Mucosa of gallbladder (tissue), 1 donor: ENCODE measurements around the gene ANO9. TPM values are rescaled to one million over a fixed set of nuclear protein-coding genes. Genes with fewer than 3 reads are reported as not detected.
A peak's percentile ranks its signal among the peaks of the same experiment; 100 is the strongest.

Source experiments
- DNase-seq: peaks from one replicate; pipeline ENCODE4 v3.0.0-alpha.2; 2020; ENCODE audit warnings: low spot score
- total RNA-seq: library from RNA; stranded (reverse); gene quantifications from one replicate; pipeline ENCODE4 v1.2.1, GENCODE V29; 2021
- donor health status: DM: no; HTN: no; CAD: no.

Gene ANO9, protein sequence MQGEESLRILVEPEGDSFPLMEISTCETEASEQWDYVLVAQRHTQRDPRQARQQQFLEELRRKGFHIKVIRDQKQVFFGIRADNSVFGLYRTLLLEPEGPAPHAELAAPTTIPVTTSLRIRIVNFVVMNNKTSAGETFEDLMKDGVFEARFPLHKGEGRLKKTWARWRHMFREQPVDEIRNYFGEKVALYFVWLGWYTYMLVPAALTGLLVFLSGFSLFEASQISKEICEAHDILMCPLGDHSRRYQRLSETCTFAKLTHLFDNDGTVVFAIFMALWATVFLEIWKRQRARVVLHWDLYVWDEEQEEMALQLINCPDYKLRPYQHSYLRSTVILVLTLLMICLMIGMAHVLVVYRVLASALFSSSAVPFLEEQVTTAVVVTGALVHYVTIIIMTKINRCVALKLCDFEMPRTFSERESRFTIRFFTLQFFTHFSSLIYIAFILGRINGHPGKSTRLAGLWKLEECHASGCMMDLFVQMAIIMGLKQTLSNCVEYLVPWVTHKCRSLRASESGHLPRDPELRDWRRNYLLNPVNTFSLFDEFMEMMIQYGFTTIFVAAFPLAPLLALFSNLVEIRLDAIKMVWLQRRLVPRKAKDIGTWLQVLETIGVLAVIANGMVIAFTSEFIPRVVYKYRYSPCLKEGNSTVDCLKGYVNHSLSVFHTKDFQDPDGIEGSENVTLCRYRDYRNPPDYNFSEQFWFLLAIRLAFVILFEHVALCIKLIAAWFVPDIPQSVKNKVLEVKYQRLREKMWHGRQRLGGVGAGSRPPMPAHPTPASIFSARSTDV
- total RNA-seq: 49.3 TPM

GRCh38 chr11:441418-442274 is at the start of gene ANO9:
ANO9 (minus strand) TSS chr11:442011; CDS start chr11:441926, 85 bp downstream.
- peak; percentile 44 for DNase-seq

DNA sequence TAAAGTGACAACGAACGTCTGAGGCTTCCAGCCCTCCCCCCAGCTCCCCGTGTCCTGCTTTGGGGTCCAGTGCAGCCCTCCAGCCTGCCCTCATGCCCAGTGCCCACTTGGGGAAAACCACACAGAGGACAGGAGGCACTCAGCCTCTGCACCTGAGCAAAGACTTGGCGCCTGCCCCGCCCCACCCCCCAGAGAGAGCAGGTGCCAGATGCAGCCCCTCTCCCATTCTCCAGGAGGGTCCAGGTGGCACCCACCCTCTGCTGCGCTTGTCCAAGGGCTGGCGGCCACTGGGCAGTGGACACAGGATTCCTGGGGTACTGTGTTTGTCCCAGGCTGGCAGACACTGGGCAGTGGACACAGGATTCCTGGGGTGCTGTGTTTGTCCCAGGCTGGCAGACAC is 49.5 kb upstream of the ANO9 start:
- DNase-seq: no peak

GRCh38 chr11:490930-491260 is 49.1 kb upstream of the ANO9 start:
- no peak for DNase-seq

DNA sequence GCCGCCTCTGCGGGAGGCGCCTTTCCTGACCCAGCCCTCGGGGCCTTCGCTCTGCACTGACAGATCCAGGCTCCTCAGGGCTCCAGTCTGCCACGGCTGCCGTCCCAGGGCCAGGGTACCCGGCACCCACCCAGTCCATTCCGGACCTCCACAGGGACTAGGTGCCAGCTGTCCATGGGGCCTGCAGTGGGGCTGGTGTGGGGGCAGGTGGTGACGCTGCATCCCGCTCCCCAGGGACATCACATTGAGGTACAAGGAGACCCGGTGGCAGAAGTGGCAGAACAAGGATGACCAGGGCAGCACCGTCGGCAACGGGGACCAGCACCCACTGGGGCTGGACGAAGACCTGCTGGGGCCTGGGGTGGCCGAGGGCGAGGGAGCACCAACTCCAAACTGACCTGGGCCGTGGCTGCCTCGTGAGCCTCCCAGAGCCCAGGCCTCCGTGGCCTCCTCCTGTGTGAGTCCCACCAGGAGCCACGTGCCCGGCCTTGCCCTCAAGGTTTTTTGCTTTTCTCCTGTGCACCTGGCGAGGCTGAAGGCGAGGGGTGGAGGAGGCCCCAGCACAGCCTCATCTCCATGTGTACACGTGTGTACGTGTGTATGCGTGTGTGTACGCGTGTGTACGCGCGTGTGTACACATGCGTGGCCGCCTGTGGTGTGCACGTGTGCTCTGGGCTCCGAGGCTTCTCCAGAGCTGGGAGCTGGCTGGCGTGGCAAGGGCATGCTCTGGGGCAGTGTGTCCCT is 48.5 kb upstream of the ANO9 start:
- DNase-seq: no peak

DNA sequence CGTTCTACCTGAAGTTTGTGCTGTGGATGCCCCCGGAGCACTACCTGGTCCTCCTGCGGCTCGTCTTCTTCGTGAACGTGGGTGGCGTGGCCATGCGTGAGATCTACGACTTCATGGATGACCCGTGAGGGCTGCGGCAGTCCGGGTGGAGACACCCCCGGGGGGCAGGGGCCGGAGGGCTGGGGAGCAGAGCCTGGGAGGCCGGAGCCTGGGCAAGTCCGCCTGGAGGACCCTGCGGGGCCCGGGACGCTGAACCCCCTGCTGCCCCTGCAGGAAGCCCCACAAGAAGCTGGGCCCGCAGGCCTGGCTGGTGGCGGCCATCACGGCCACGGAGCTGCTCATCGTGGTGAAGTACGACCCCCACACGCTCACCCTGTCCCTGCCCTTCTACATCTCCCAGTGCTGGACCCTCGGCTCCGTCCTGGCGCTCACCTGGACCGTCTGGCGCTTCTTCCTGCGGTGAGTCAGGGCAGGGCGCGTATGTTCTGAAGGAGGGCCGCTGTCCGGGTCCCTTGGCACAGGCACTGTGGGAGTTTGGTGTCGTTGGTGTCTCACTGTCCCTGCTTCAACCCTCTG is 47.9 kb upstream of the ANO9 start:
- no peak for DNase-seq

- no peak for DNase-seq
Observed at GRCh38 chr11:488992-489391, 47.2 kb upstream of the ANO9 start.

DNA sequence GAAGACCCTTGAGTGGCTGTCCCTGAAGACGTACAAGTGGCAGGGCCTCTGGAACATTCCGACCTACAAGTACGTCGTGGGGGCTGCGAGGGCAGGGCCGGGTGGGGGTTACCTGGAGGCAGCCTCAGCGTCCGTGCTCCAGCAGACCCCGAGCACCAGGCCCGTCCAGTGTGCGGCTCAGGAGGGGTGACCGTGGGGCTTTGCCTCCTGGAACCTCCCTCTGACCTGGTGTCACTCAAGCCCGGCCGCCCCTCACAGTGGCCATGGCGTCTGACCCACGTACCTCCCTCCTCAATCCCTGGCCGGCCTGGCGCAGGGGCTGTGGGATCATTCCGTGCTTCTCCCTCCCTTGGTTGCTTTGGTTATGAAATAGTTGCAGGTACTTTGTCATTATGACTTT is 46.8 kb upstream of the ANO9 start:
- no peak for DNase-seq

DNA sequence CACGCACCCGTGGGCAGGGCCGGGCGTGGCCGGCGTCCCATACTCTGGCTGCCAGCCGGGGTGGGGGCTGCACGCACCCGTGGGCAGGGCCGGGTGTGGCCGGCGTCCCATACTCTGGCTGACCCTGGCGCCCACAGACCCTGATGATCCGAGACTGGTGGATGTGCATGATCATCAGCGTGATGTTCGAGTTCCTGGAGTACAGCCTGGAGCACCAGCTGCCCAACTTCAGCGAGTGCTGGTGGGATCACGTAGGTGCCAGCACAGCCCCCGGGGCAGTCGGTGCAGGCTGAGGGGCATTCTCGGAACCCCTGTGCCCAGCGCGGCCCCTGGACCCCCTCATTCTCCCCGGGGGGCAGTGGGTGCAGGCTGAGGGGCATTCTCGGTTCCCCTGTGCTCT is 46.3 kb upstream of the ANO9 start:
- DNase-seq: no peak

- no peak for DNase-seq
Observed at GRCh38 chr11:487571-488021, 45.8 kb upstream of the ANO9 start.

DNA sequence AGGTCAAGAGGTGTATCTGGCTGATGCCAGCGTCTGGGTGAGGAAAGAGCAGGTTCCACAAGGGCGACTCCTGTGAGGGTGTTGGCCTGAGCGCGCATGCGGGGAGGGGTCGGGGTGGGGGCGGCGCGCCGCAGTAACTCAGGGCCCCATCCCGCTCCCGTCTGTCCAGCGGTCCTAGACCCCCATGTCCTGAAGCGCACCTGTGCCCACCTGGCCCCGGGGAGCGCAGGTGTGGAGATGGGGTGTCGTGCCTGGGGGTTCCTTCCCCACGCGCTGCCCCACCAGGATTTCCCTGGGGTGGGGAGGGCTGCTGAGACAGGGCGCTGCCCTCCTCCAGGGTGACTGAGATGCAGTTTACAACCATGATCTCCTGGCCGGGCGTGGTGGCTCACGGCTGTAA is 44.4 kb upstream of the ANO9 start:
- DNase-seq: no peak

GRCh38 chr11:484616-485015 is 42.8 kb upstream of the ANO9 start:
- DNase-seq: no peak

DNA sequence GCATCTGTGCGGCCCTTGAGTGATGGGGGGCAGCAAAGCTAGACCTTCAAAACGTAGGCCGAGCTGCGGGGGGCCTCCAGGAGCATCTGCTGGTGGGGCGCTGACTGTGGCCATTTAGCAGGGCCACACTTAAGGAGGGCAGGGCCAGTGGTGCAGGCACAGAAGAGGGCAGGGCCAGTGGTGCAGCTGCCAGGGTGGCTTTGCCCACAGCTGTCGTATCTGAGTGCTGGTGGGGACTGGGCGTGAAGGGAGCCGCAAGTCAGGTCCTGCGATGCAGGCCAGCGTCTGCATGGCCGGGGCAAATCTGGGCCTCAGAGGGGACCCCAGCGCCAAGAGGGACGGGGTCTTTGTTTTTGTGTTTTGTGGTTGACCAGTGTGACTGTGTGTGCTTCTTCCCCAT is 37.5 kb upstream of the ANO9 start:
- no peak for DNase-seq

- DNase-seq: no peak
Observed at GRCh38 chr11:477052-477715, 35.4 kb upstream of the ANO9 start.

DNA sequence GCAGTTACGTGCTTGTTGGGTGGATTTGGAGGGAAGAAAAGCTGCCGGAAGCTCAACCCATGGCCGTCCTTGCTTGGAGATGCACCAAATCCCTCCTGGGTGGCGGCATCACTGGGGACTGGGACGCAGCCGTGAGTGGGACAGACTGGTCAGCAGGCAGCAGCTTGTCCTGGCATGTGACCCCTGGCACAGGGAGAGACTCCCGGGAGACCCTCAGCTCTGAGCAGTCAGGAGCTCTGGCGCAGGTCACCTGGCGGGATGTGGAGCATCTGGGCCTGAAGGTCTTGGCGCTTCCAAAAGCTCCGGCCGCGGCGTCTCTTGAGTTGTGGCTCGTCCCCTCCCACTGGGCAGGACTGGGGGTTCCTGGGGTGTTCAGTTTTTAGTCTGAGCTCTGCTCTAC is 34.6 kb upstream of the ANO9 start:
- DNase-seq: no peak

GRCh38 chr11:475941-476340 is 34.1 kb upstream of the ANO9 start:
- DNase-seq: no peak

- DNase-seq: no peak
Observed at GRCh38 chr11:474914-475506, 33.2 kb upstream of the ANO9 start.

DNA sequence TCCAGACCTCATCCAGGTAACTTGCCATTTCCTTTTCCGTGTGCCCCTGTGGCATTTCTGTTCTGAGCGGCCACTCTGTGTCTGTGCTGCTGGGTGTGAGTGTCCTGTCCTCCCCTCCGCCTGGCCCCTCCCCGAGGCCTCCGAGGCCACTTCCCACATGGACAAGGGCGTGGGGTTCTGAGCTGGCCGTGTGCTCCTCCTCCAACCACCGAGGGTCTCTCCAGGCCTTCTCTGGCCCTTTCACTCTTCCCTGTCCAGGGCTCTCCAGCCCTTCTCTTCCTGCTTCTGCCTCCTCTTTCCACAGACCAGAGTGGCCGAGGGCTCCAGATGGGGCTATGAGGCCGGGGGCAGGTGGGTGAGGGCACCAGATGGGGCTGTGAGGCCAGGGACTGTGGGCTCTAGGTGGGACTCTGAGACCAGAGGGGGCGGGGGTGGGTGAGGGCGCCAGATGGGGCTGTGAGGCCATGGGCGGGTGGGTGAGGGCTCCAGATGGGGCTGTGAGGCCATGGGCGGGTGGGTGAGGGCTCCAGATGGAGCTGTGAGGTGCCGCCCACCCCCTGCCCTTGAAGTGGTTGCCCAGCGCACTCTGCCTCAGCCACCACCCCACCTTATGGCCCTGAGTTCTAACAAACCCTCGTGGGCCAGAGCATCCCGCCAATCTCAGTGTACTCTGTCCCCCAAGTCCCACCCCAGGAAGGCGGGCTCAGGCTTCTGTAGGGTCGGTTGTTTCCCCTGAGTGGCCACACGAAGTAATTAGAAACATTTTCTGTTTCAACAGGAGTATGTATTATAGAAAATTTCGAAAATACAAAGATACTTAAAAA is 32.4 kb upstream of the ANO9 start:
- DNase-seq: no peak

DNA sequence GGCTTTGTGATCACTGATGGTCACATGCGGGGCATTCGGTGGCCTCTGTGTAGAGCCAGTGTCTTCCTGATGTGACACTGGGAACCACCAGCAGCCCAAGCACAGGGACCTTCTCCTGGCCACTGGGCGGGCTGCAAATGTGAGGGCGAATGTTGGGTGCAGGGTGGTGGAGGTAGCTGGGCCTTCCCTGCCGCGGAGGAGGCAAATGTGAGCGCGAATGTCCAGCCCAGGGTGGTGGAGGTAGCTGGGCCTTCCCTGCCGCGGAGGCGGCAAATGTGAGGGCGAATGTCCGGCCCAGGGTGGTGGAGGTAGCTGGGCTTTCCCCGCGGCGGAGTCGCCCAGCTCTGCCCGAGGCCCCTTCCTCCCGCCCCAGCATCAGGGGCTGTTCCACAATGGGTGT is 31.6 kb upstream of the ANO9 start:
- no peak for DNase-seq

- DNase-seq: no peak
Observed at GRCh38 chr11:472816-473215, 31.0 kb upstream of the ANO9 start.
